ENCODE data around the gene SPTBN2. TPM values are rescaled to one million over a fixed set of nuclear protein-coding genes. Genes with fewer than 3 reads are reported as not detected.

Gene SPTBN2
- polyA plus RNA-seq (ENCODE audit: insufficient read length in 4 of 4), result 10 to 100 TPM; 56.0 to 67.5 (median 64.7) TPM

- no peak for DNase-seq (ENCODE audit: low read depth in 4 of 4, low spot score in 2 of 4)
Measured at GRCh38 chr11:66728693-66729385, at the start of gene SPTBN2. SPTBN2 (minus strand) TSS chr11:66729216; CDS start chr11:66721240, 7,976 bp downstream.

- no peak for DNase-seq (ENCODE audit: low read depth in 4 of 4, low spot score in 2 of 4)
Measured at GRCh38 chr11:66768818-66769217, 39.8 kb upstream of the SPTBN2 start.

GRCh38 chr11:66768088-66768521 is 39.1 kb upstream of the SPTBN2 start:
- DNase-seq (ENCODE audit: low read depth in 4 of 4, low spot score in 2 of 4), result no peak

GRCh38 chr11:66767666-66768065 is 38.6 kb upstream of the SPTBN2 start:
- DNase-seq (ENCODE audit: low read depth in 4 of 4, low spot score in 2 of 4), result no peak

- no peak for DNase-seq (ENCODE audit: low read depth in 4 of 4, low spot score in 2 of 4)
Measured at GRCh38 chr11:66766681-66767080, 37.7 kb upstream of the SPTBN2 start.

GRCh38 chr11:66762088-66762487 is 33.1 kb upstream of the SPTBN2 start:
- no peak for DNase-seq (ENCODE audit: low read depth in 4 of 4, low spot score in 2 of 4)

- DNase-seq (ENCODE audit: low read depth in 4 of 4, low spot score in 2 of 4), result no peak
Measured at GRCh38 chr11:66752148-66752547, 23.1 kb upstream of the SPTBN2 start.

GRCh38 chr11:66749091-66749490 is 20.1 kb upstream of the SPTBN2 start:
- no peak for DNase-seq (ENCODE audit: low read depth in 4 of 4, low spot score in 2 of 4)

GRCh38 chr11:66747480-66747879 is 18.5 kb upstream of the SPTBN2 start:
- DNase-seq (ENCODE audit: low read depth in 4 of 4, low spot score in 2 of 4), result no peak

- DNase-seq (ENCODE audit: low read depth in 4 of 4, low spot score in 2 of 4), result no peak
Measured at GRCh38 chr11:66745356-66746235, 16.6 kb upstream of the SPTBN2 start.

- peak in 2 of 4 donors; percentile 23 to 70 for DNase-seq (ENCODE audit: low read depth in 4 of 4, low spot score in 2 of 4)
Measured at GRCh38 chr11:66744485-66745355, 15.7 kb upstream of the SPTBN2 start.

- DNase-seq (ENCODE audit: low read depth in 4 of 4, low spot score in 2 of 4), result no peak
Measured at GRCh38 chr11:66743271-66743968, 14.4 kb upstream of the SPTBN2 start.

- no peak for DNase-seq (ENCODE audit: low read depth in 4 of 4, low spot score in 2 of 4)
Measured at GRCh38 chr11:66741153-66741552, 12.1 kb upstream of the SPTBN2 start.

- DNase-seq (ENCODE audit: low read depth in 4 of 4, low spot score in 2 of 4), result no peak
Measured at GRCh38 chr11:66739983-66740382, 11.0 kb upstream of the SPTBN2 start.

GRCh38 chr11:66734215-66734614 is 5.2 kb upstream of the SPTBN2 start:
- no peak for DNase-seq (ENCODE audit: low read depth in 4 of 4, low spot score in 2 of 4)

GRCh38 chr11:66729447-66729846 is 431 bp upstream of the SPTBN2 start:
- no peak for DNase-seq (ENCODE audit: low read depth in 4 of 4, low spot score in 2 of 4)

- no peak for DNase-seq (ENCODE audit: low read depth in 4 of 4, low spot score in 2 of 4)
Measured at GRCh38 chr11:66728038-66728692, 851 bp downstream of the SPTBN2 start.

GRCh38 chr11:66727282-66728037 is 1.6 kb downstream of the SPTBN2 start:
- no peak for DNase-seq (ENCODE audit: low read depth in 4 of 4, low spot score in 2 of 4)

GRCh38 chr11:66725647-66726046 is 3.4 kb downstream of the SPTBN2 start:
- no peak for DNase-seq (ENCODE audit: low read depth in 4 of 4, low spot score in 2 of 4)

Data from left renal cortex interstitium (tissue), 4 donors.